Measurements from ENCODE around the gene CACNA2D1.

Gene CACNA2D1

GRCh38 chr7:82114237-82114636 lies 329.3 kb downstream of the CACNA2D1 start:
- DNase-seq (ENCODE audit: low read depth in 2 of 2): no peak

GRCh38 chr7:82110146-82110840 lies 333.3 kb downstream of the CACNA2D1 start:
- no peak for DNase-seq (ENCODE audit: low read depth in 2 of 2)

- DNase-seq (ENCODE audit: low read depth in 2 of 2): no peak
Measured at GRCh38 chr7:82109288-82109687, 334.3 kb downstream of the CACNA2D1 start.

GRCh38 chr7:82106201-82106600 lies 337.4 kb downstream of the CACNA2D1 start:
- DNase-seq (ENCODE audit: low read depth in 2 of 2): no peak

GRCh38 chr7:82105463-82105862 lies 338.1 kb downstream of the CACNA2D1 start:
- DNase-seq (ENCODE audit: low read depth in 2 of 2): no peak

- no peak for DNase-seq (ENCODE audit: low read depth in 2 of 2)
Measured at GRCh38 chr7:82098414-82098813, 345.2 kb downstream of the CACNA2D1 start.

- no peak for DNase-seq (ENCODE audit: low read depth in 2 of 2)
Measured at GRCh38 chr7:82091126-82091684, 352.4 kb downstream of the CACNA2D1 start.

- DNase-seq (ENCODE audit: low read depth in 2 of 2): no peak
Measured at GRCh38 chr7:82087099-82087498, 356.5 kb downstream of the CACNA2D1 start.

GRCh38 chr7:82085116-82085515 lies 358.5 kb downstream of the CACNA2D1 start:
- no peak for DNase-seq (ENCODE audit: low read depth in 2 of 2)

- DNase-seq (ENCODE audit: low read depth in 2 of 2): no peak
Measured at GRCh38 chr7:82081644-82082224, 361.8 kb downstream of the CACNA2D1 start.

- DNase-seq (ENCODE audit: low read depth in 2 of 2): no peak
Measured at GRCh38 chr7:82080254-82080927, 363.2 kb downstream of the CACNA2D1 start.

- no peak for DNase-seq (ENCODE audit: low read depth in 2 of 2)
Measured at GRCh38 chr7:82079527-82079926, 364.1 kb downstream of the CACNA2D1 start.

- no peak for DNase-seq (ENCODE audit: low read depth in 2 of 2)
Measured at GRCh38 chr7:82078807-82079206, 364.8 kb downstream of the CACNA2D1 start.

- no peak for DNase-seq (ENCODE audit: low read depth in 2 of 2)
Measured at GRCh38 chr7:82071468-82071867, 372.1 kb downstream of the CACNA2D1 start.

- no peak for DNase-seq (ENCODE audit: low read depth in 2 of 2)
Measured at GRCh38 chr7:82067628-82068264, 375.8 kb downstream of the CACNA2D1 start.

GRCh38 chr7:82057476-82057875 lies 386.1 kb downstream of the CACNA2D1 start:
- DNase-seq (ENCODE audit: low read depth in 2 of 2): no peak

- no peak for DNase-seq (ENCODE audit: low read depth in 2 of 2)
Measured at GRCh38 chr7:82056282-82056681, 387.3 kb downstream of the CACNA2D1 start.

- DNase-seq (ENCODE audit: low read depth in 2 of 2): no peak
Measured at GRCh38 chr7:82054544-82054943, 389.0 kb downstream of the CACNA2D1 start.

- DNase-seq (ENCODE audit: low read depth in 2 of 2): no peak
Measured at GRCh38 chr7:82053453-82054032, 390.0 kb downstream of the CACNA2D1 start.

GRCh38 chr7:82051601-82052000 lies 392.0 kb downstream of the CACNA2D1 start:
- DNase-seq (ENCODE audit: low read depth in 2 of 2): no peak

GRCh38 chr7:82050792-82051191 lies 392.8 kb downstream of the CACNA2D1 start:
- no peak for DNase-seq (ENCODE audit: low read depth in 2 of 2)
